Prostate gland (tissue), 2 donors: ENCODE results near the gene TMEM120B. TPM values are rescaled to one million over a fixed set of nuclear protein-coding genes. Genes with fewer than 3 reads are reported as not detected.
A peak's percentile ranks its signal among the peaks of the same experiment; 100 is the strongest.

ENCODE experiments used
- DNase-seq: peaks from one replicate; pipeline ENCODE4 v3.0.0-alpha.2; 2019; ENCODE audit warnings: low spot score
- H3K27ac ChIP-seq, 2 donors: fragments of 200-600 bp; sonication (generic); 2 replicates each; pipeline ENCODE4 v1.5.1; 2017 to 2019
- H3K27me3 ChIP-seq: fragments of 200-600 bp; sonication (generic); replicated peaks from 2 replicates; pipeline ENCODE4 v1.5.1; 2019; ENCODE audit not compliant: insufficient read depth
- H3K36me3 ChIP-seq, 2 donors: fragments of 200-600 bp; sonication (generic); 1 replicate in 1 of 2; 2 replicates in 1 of 2; pipeline versions ENCODE4 v1.5.1 to v1.8.1; 2017 to 2019
- H3K4me1 ChIP-seq: fragments of 200-600 bp; sonication (generic); replicated peaks from 2 replicates; pipeline ENCODE4 v1.5.1; 2019
- H3K4me3 ChIP-seq, 2 donors: fragments of 200-600 bp; sonication (generic); 2 replicates each; pipeline ENCODE4 v1.5.1; 2017 to 2019
- H3K9me3 ChIP-seq: fragments of 200-600 bp; sonication (generic); 2 replicates; pipeline ENCODE4 v1.5.1; 2017
- POLR2A ChIP-seq: fragments of 450-650 bp; IDR thresholded peaks from one replicate; pipeline ENCODE4 v1.6.1; 2016; ENCODE audit warnings: antibody characterized with exemption, mild to moderate bottlenecking
- POLR2AphosphoS5 ChIP-seq: sonication (generic); formaldehyde crosslinking; IDR thresholded peaks from one replicate; pipeline ENCODE4 v1.6.1; 2017; ENCODE audit warnings: antibody characterized with exemption
- WGBS: methylation state at CpG from one replicate; pipeline ENCODE4 v1.1.5; 2018; 5-methylcytosine and 5-hydroxymethylcytosine counted together
- intact Hi-C: fragments of 100-400 bp; cut with DNase I; formaldehyde crosslinking; loops from one replicate; pipeline ENCODE4 v1.14.2; 2022
- total RNA-seq, 2 donors: library from RNA; depleted of rRNA; stranded (reverse); fragments of >200 nt; gene quantifications; one replicate each; pipeline ENCODE4 v1.1.0, GENCODE V29; 2016
- TF ChIP-seq, protein P1 (sequence below), 4 experiments: fragments of 200-600 bp in 2 of 4; fragments of 450-650 bp in 2 of 4; sonication (generic) in 2 of 4; IDR thresholded peaks; 1 replicate in 3 of 4; 2 replicates in 1 of 4; pipeline ENCODE4 v1.5.1; 2016 to 2019; ENCODE audit warnings: antibody characterized with exemption in 4 of 4, mild to moderate bottlenecking in 2 of 4, moderate library complexity in 2 of 4

The TMEM120B gene
- total RNA-seq, 2 donors from 2014 or later, result 9.5 to 12.2 TPM

GRCh38 chr12:121769831-121770301 is 57.3 kb downstream of the TMEM120B start:
- intact Hi-C loops, result no loop called here
- H3K4me1 ChIP-seq, result no peaks in the 10 kb centered on the region

DNA sequence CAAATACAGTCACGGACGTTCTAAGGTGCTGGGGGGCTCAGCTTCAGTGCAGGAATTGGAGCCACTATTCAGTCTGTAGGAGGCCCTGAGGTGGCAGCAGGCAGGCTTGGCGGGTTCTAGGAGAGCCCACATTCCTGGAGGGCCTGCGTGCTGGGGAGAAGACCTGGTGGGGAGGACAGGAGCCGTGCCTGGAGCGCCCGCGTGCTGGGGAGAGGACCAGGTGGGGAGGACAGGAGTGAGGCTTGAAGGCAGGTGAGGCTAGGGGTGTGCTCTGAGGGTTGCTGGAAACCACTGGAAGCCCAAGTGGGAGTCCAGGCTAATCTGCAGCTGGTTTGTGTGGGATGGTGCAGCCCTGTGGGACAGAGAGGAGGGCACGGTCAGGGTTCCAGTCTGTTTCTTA is 57.8 kb downstream of the TMEM120B start:
- Histone ChIP-seq H3K27ac (no peak overlapping the region), H3K4me3 (no peak overlapping the region), H3K36me3 (no peaks in the 10 kb centered on the region), H3K4me1 (no peaks in the 10 kb centered on the region), H3K27me3 (no peaks in the 10 kb centered on the region), H3K9me3 (no peaks in the 10 kb centered on the region)
- intact Hi-C loops, result no loop called here
- TF ChIP-seq, protein P1, sequence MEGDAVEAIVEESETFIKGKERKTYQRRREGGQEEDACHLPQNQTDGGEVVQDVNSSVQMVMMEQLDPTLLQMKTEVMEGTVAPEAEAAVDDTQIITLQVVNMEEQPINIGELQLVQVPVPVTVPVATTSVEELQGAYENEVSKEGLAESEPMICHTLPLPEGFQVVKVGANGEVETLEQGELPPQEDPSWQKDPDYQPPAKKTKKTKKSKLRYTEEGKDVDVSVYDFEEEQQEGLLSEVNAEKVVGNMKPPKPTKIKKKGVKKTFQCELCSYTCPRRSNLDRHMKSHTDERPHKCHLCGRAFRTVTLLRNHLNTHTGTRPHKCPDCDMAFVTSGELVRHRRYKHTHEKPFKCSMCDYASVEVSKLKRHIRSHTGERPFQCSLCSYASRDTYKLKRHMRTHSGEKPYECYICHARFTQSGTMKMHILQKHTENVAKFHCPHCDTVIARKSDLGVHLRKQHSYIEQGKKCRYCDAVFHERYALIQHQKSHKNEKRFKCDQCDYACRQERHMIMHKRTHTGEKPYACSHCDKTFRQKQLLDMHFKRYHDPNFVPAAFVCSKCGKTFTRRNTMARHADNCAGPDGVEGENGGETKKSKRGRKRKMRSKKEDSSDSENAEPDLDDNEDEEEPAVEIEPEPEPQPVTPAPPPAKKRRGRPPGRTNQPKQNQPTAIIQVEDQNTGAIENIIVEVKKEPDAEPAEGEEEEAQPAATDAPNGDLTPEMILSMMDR (IDR thresholded peaks at IDR 0.05), result no peak
- no peak for TF ChIP-seq POLR2A
- TF ChIP-seq POLR2AphosphoS5, result no peak
- DNase-seq, result no peak
- WGBS, result 84% methylated on average over 9 of the region's 9 CpGs

More at GRCh38 chr12:121769831-121770301, 57.3 kb downstream of the TMEM120B start:
- Histone ChIP-seq H3K27me3 (no peaks in the 10 kb centered on the region), H3K27ac (no peak overlapping the region), H3K4me3 (no peak overlapping the region), H3K9me3 (no peaks in the 10 kb centered on the region), H3K36me3 (no peaks in the 10 kb centered on the region)
- DNase-seq, result no peak
- TF ChIP-seq POLR2A (no peak), POLR2AphosphoS5 (no peak)
- TF ChIP-seq, protein P1 (IDR thresholded peaks at IDR 0.05), result no peak
- 85% methylated on average over 11 of the region's 11 CpGs for WGBS

- TF ChIP-seq, protein P1 (IDR thresholded peaks at IDR 0.05), result no peak
- no peak for TF ChIP-seq POLR2A
- no peak for TF ChIP-seq POLR2AphosphoS5
- no peaks in the 10 kb centered on the region for H3K9me3 ChIP-seq
- no peak for DNase-seq
- 87% methylated on average over 25 of the region's 25 CpGs for WGBS
- H3K27me3 ChIP-seq, result no peaks in the 10 kb centered on the region
- no peaks in the 10 kb centered on the region for H3K36me3 ChIP-seq
- no peaks in the 10 kb centered on the region for H3K4me1 ChIP-seq
- intact Hi-C loops, result no loop called here
- H3K4me3 ChIP-seq, result no peak overlapping the region
- no peak overlapping the region for H3K27ac ChIP-seq
Observed at GRCh38 chr12:121770813-121771625, 58.5 kb downstream of the TMEM120B start.

GRCh38 chr12:121773011-121773777 is 60.6 kb downstream of the TMEM120B start:
- no peaks in the 10 kb centered on the region for H3K9me3 ChIP-seq
- peak overlapping the region; percentile 31 to 47 for H3K27ac ChIP-seq
- H3K36me3 ChIP-seq, result no peaks in the 10 kb centered on the region
- TF ChIP-seq, protein P1 (IDR thresholded peaks at IDR 0.05), result peak; percentile 67 to 93 (median 90)
- TF ChIP-seq POLR2A (no peak), POLR2AphosphoS5 (peak; percentile 62)
- no peak overlapping the region for H3K4me3 ChIP-seq
- WGBS, result 42% methylated on average over 14 of the region's 14 CpGs
- intact Hi-C loops, result loop anchor here (2.0 kb wide), 1 partner anchor 76 kb away; no protein-coding TSS in a partner anchor
- H3K4me1 ChIP-seq, result no peaks in the 10 kb centered on the region
- no peaks in the 10 kb centered on the region for H3K27me3 ChIP-seq
- peak; percentile 60 for DNase-seq
